Fibroblast of skin of left biceps (primary cell): ENCODE results near the gene ANKRD22.
"Not testable (repeated sequence)": the region's sequence is repeated elsewhere in the genome, so short reads cannot be mapped to it uniquely, and the experiment has no call there.

Experiments used
- DNase-seq, 2 experiments: peaks; one replicate each; pipeline ENCODE4 v3.0.0-alpha.2; 2013; ENCODE audit warnings: low read depth in 2 of 2

The ANKRD22 gene

GRCh38 chr10:88877298-88877697 lies 25.7 kb upstream of the ANKRD22 start:
- no peak for DNase-seq

- no peak for DNase-seq
Observed at GRCh38 chr10:88875081-88875480, 23.4 kb upstream of the ANKRD22 start.

GRCh38 chr10:88874281-88874680 lies 22.6 kb upstream of the ANKRD22 start:
- DNase-seq: no peak

- DNase-seq: no peak
Observed at GRCh38 chr10:88873757-88874156, 22.1 kb upstream of the ANKRD22 start.

GRCh38 chr10:88870089-88870488 lies 18.4 kb upstream of the ANKRD22 start:
- no peak for DNase-seq

- DNase-seq: no peak
Observed at GRCh38 chr10:88866454-88866853, 14.8 kb upstream of the ANKRD22 start.

- no peak for DNase-seq
Observed at GRCh38 chr10:88865281-88865876, 13.7 kb upstream of the ANKRD22 start.

GRCh38 chr10:88861036-88861435 lies 9.4 kb upstream of the ANKRD22 start:
- DNase-seq: no peak

- no peak for DNase-seq
Observed at GRCh38 chr10:88858491-88858890, 6.8 kb upstream of the ANKRD22 start.

GRCh38 chr10:88857831-88858230 lies 6.2 kb upstream of the ANKRD22 start:
- DNase-seq: no peak

GRCh38 chr10:88854684-88855083 lies 3.0 kb upstream of the ANKRD22 start:
- no peak for DNase-seq

- no peak for DNase-seq
Observed at GRCh38 chr10:88853155-88853881, 1.7 kb upstream of the ANKRD22 start.

- no peak for DNase-seq
Observed at GRCh38 chr10:88852327-88852726, 683 bp upstream of the ANKRD22 start.

GRCh38 chr10:88850712-88851111 lies 932 bp downstream of the ANKRD22 start:
- DNase-seq: no peak

- DNase-seq: no peak
Observed at GRCh38 chr10:88849234-88849633, 2.4 kb downstream of the ANKRD22 start.

GRCh38 chr10:88848499-88848898 lies 3.1 kb downstream of the ANKRD22 start:
- peak; percentile 24 to 25 for DNase-seq

GRCh38 chr10:88843171-88843570 lies 8.5 kb downstream of the ANKRD22 start:
- no peak for DNase-seq

- no peak for DNase-seq
Observed at GRCh38 chr10:88841316-88842111, 10.1 kb downstream of the ANKRD22 start.

- DNase-seq: no peak
Observed at GRCh38 chr10:88840881-88841280, 10.8 kb downstream of the ANKRD22 start.

GRCh38 chr10:88840104-88840503 lies 11.5 kb downstream of the ANKRD22 start:
- no peak for DNase-seq

- no peak for DNase-seq
Observed at GRCh38 chr10:88838766-88839350, 12.8 kb downstream of the ANKRD22 start.

GRCh38 chr10:88837632-88838031 lies 14.0 kb downstream of the ANKRD22 start:
- DNase-seq: not testable (repeated sequence)

GRCh38 chr10:88835910-88836221 lies 15.8 kb downstream of the ANKRD22 start:
- DNase-seq: no peak
